DMS53 treated with DMSO at 0.1 percent for 48 hours (cell line): ENCODE data around the gene TTC12.
"Not testable (repeated sequence)": the region's sequence is repeated elsewhere in the genome, so short reads cannot be mapped to it uniquely, and the experiment has no call there.

ENCODE experiments used
- DNase-seq: peaks from one replicate; lab custom pipeline; 2025; ENCODE audit not compliant: unreplicated experiment; lab: John Stamatoyannopoulos, UW

The TTC12 gene

GRCh38 chr11:113286009-113286408 lies 28.4 kb upstream of the TTC12 start:
- DNase-seq, result no peak

GRCh38 chr11:113286509-113287497 lies 27.6 kb upstream of the TTC12 start:
- no peak for DNase-seq

DNA sequence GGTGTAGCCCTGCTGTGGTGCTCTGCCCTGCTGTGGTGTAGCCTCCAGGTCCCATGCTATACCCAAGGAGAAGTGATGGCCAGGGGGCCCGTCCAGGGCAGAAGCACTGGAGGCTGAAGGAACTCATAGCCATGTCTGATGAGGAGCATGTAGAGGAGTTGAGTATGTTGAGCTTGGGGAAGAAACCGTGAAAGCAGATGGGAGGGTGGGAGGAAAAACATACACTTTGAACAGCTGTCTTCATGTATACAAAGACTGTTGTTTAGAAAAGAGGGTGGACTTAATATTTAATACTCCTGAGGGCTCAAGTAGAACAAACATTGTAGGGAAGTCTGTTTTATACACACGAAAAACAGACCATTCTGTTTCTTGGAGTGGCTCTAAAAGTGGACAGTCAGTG lies 26.6 kb upstream of the TTC12 start:
- DNase-seq, result peak; percentile 16

DNA sequence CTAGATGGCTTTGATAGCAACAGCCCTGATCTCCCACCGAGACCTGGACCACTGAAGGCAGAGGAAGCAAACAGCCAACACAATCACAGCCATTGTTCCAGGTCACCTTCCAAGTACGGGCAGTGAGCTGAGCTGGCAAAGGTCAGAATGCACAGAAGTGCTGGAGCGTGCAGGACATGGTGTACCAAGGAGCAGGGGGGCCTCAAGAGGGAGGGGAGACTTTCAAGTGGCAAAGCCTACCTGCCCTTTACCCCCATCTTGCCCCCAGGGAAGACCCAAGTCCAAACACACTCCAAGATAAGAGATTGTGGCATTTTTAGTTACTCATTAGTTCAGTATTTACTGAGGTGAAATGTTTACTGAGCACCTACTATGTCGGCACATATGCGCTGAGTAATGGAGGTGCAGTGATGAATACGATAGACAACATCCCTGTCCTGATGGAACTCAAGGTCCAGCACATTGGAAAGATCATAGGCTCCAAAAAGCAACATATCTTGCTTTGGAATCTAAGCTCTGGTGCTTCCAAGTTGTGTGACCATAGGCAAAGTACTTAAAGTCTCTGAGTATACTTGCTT lies 26.0 kb upstream of the TTC12 start:
- DNase-seq, result no peak

DNA sequence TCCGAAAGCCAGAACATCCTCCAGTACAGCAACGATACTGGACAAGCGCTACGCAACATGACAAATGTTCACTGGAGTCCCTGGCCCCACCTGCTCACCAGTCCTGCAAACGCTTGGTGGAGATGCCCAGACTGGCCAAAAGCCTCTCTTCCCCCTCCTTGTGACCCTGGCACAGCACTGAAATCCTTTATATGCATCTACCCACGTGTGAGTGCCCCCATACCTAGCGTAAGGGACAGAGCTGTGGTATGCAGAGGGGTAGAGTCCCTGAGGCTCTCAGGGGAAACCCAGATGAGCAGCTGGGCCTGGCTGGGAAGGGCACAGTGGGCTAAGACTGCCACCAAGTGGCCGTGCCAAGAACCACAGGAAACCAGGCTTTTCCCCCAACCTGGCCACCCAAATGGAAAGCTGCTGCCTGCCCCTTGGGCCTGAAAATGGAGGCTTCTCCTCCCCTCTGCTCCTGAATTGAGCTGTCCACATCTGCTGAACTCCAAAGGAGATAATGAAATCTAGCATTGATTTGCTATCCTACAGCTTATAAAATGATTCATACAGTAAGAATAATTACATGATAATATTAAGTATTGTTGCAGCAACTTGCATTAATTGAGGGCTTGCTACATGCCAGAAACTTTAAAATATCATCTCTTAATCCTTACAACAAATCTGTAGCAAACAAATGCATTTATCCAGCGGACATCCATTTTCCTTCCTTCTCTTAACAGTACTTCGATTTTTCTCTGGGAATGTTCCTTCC lies 24.8 kb upstream of the TTC12 start:
- peak; percentile 56 for DNase-seq

GRCh38 chr11:113293936-113294335 lies 20.4 kb upstream of the TTC12 start:
- DNase-seq, result no peak

- no peak for DNase-seq
Measured at GRCh38 chr11:113295993-113296392, 18.4 kb upstream of the TTC12 start.

GRCh38 chr11:113296447-113297205 lies 17.8 kb upstream of the TTC12 start:
- DNase-seq, result no peak

DNA sequence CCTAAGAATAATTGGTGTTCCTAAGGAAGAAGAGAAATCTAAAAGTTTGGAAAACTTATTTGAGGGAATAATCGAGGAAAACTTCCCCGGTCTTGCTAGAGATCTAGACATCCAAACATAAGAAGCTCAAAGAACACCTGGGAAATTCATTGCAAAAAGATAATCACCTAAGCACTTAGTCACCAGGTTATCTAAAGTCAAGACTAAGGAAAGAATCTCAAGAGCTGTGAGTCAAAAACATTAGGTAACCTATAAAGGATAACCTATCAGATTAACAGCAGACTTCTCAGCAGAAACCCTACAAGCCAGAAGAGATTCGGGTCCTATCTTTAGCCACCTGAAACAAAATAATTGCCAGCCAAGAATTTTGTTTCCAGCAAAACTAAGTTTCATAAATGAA lies 15.9 kb upstream of the TTC12 start:
- DNase-seq, result not testable (repeated sequence)

- DNase-seq, result no peak
Measured at GRCh38 chr11:113304916-113305315, 9.5 kb upstream of the TTC12 start.

GRCh38 chr11:113305440-113306336 lies 8.7 kb upstream of the TTC12 start:
- DNase-seq, result peak; percentile 68

DNA sequence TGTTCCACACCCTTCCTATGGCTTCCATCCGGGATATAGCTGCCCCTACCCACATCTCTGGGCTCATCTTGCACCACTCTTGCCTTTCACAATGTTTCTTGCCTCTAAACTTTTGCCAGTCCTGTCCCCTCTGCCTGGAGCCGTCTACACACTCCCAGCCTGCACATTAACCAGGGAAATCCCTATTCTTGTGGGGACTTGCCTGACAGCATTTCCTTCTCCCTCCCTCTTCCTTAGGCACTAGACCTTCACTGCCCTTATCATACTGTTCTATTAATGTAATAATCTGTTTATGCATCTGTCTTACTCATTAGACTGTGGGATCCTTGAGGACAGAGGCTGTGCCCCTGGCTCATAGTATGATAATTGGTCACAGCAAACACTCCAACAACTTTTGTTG lies 5.8 kb upstream of the TTC12 start:
- no peak for DNase-seq

DNA sequence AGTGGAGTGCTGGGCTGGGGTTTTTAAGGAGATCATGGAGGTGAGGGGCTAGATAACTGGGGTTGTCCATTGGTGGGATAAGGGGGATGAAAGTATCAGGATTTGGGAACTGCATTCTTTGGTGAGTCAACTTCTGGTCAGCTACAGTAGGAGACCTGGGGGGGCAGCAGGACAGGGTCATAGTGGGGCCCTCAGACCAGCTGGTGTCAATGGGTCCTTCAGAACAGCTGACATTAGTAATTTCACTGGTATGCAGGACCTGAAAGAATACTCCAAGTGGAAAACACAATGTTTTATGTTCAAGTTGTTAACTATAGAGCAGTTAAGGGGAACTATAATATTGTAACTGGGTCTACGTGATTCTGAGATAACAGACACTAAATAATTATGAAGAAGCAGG lies 2.8 kb upstream of the TTC12 start:
- DNase-seq, result no peak

DNA sequence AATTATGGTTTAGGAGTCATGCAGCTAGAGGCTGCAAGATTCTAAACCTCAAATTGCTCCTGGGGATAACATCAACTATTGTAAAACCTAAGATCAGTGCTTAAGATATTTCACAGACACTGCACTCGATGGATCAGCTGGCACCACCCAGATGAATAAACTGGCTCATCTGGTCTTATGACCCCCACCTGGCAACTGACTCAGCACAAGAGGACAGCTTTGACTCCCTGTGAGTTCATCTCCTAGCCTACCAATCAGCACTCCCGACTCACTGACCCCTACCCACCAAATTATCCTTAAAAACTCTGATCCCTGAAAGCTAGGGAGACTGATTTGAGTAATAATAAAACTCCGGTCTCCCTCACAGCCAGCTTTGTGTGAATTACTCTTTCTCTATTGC lies 782 bp upstream of the TTC12 start:
- DNase-seq, result no peak

DNA sequence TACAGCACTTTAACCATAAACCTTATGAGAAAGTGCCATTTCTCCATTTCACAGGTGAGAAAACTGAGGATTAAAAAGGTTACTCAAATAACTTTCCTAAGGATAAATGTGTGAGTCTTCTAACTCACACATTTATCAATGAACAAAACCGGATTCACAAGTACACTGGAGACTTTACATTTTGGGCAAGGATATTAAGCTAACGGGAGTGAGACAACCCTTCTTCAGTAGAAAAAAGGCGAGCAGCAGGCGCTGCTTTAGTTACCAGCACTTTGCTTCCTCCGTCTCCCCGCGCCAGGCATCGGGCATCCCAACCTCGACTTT lies 356 bp upstream of the TTC12 start:
- no peak for DNase-seq

DNA sequence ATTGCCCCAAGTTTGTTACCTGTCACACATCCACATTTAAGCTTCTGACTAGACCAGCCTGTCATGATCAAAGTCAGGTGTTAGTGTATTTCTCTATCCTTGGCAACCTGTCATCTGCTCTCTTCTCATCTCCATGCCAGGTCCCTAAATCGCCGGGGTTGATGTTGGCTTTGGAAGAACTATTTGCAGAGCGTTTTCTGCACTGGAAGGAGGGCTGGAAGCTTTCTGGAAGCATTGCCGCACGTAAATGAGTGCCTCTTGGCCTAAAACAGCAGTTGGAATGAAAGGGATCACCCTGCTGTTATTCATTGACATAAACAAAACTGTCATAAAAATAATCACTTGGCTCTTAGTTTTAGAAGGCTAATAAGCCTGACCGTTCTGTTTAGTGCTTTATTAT lies 1.4 kb downstream of the TTC12 start:
- DNase-seq, result no peak

DNA sequence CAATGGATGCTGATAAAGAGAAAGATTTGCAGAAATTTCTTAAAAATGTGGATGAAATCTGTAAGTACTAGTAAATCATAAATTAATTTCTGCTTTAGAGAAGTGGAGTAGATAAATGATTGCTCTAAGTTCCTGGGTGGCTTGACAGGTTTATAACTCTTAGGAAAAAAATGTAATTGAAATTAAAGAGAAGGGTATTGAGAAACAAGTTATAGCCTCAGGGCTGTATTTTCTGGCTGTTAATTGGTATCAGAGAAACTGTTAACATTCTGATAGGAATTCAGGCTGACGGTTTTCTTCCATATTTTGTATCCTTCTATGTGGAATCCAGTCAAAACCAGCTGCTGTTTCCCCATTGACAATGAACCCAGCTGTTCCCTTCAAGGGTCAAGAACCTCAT lies 1.9 kb downstream of the TTC12 start:
- no peak for DNase-seq

DNA sequence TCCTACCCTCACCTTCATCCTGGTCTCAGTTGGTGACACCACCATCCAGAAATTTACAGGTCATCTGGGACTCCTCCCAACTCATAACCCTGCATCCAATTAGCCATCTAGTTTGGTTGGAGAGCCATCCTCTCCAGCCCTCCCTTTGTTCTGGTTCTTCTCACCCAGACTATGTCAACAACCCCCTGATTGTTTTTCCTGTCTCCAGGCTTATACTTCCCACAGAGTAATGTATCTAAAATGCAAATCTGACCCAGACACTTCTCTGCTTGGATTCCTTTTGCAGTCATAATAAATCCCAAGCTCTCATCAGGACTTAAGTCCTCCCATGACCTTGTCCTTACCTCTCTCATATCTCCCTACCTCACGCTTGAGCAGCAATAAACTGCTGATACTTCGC lies 3.0 kb downstream of the TTC12 start:
- DNase-seq, result no peak

DNA sequence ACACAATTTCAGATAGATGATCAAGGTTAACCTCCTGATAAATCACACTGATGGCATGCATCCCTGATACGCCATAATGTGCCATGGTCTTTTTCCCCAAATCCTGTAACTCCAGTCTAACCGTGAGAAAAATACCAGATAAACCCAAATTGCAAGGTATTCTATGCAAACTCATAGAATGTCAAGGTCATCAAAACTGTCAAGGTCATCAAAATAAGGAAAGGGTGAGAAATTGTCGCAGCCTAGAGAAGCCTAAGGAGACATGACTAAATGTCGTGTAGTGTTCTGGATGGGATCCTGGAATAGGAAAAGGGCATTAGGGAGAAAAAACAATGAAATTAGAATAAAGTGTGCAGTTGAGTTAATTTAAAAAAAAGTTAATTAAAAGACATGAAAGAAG lies 4.7 kb downstream of the TTC12 start:
- DNase-seq, result no peak

GRCh38 chr11:113322158-113322557 lies 7.8 kb downstream of the TTC12 start:
- DNase-seq, result no peak
